ENCODE data around the gene GATA3. TPM values are rescaled to one million over a fixed set of nuclear protein-coding genes. Genes with fewer than 3 reads are reported as not detected.

Gene GATA3
- total RNA-seq, 1 donor from 2014 or later: 17.6 TPM

DNA sequence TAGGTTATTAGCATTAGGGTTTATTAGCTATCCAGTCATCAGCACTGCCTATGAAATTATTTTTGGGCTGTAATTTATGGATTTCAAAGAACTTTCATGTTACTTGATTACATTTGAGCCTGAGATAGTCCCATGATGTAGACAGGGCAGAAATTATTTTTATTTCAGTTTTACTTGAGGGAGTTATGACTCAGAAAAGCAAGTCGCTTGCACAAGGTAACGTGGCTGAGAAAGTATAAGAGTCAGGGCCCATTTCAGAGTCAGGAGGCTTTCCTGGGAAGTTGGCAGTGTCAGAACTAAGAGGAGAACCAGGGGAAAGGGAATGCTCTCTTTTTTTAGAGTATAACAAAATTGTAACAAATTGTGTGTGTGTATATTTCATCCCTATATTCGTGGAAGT lies 16.5 kb downstream of the GATA3 start:
- Histone ChIP-seq H3K79me2 (ENCODE audit: insufficient read depth, low read length) (no peaks in the 10 kb centered on the region), H3K36me3 (ENCODE audit: insufficient read depth, low read length) (no peaks in the 10 kb centered on the region), H4K20me1 (ENCODE audit: insufficient read depth, low read length) (no peaks in the 10 kb centered on the region), H3K27ac (ENCODE audit: low read depth, low read length) (peak overlapping the region; percentile 54), H3K4me3 (ENCODE audit: insufficient read depth, low read depth, low read length) (no peak overlapping the region), H2AFZ (ENCODE audit: low read depth, low read length) (no peak overlapping the region), H3K27me3 (ENCODE audit: insufficient read depth, low read length) (no peaks in the 10 kb centered on the region), H3K9ac (ENCODE audit: low read length) (no peak overlapping the region), H3K4me1 (ENCODE audit: insufficient read depth, low read length) (peaks cover 29% of the 10 kb centered on the region), H3K9me3 (ENCODE audit: insufficient read depth, low read depth, low read length) (no peaks in the 10 kb centered on the region), H3K4me2 (ENCODE audit: low read length) (peak overlapping the region; percentile 28)
- Mint-ChIP-seq H3K4me1 (ENCODE audit: low read depth, unreplicated experiment) (peaks cover 50% of the 10 kb centered on the region), H3K27me3 (ENCODE audit: low read depth, unreplicated experiment) (no peaks in the 10 kb centered on the region), H3K27ac (ENCODE audit: unreplicated experiment) (peak overlapping the region; percentile 97), H3K4me3 (ENCODE audit: unreplicated experiment) (no peak overlapping the region), H3K36me3 (ENCODE audit: low read depth, unreplicated experiment) (peaks cover 22% of the 10 kb centered on the region), H3K9me3 (ENCODE audit: unreplicated experiment) (peaks cover 2% of the 10 kb centered on the region)
- DNase-seq (ENCODE audit: low read depth): peak; percentile 66
- TF ChIP-seq EZH2 (IDR thresholded peaks at IDR 0.05; ENCODE audit: insufficient read depth, low read length) (no peak), CTCF (IDR thresholded peaks at IDR 0.05; ENCODE audit: insufficient read depth, low read depth, low read length) (no peak)
- FAIRE-seq: no peak

DNA sequence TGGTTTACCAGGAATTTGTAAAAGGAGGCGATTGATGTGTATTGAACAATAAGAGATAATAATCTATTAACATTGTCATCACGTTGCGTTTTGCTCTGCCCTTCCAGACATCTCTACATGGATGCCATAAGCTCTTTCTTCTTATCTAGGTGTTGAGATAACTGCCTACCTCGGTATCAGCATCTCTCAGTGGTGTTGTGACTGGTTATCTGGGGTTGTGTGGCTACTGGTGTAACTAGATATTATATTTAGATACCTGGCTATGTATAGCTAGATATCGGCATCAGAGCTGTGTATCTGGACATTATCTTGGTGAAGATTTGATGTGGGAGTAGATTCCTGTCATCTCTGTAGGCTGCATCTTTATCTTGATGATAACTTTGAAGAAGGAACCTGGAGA lies 17.2 kb downstream of the GATA3 start:
- DNase-seq (ENCODE audit: low read depth) (no peak), FAIRE-seq (no peak)
- Histone ChIP-seq H3K79me2 (ENCODE audit: insufficient read depth, low read length) (no peaks in the 10 kb centered on the region), H3K9ac (ENCODE audit: low read length) (no peak overlapping the region), H4K20me1 (ENCODE audit: insufficient read depth, low read length) (no peaks in the 10 kb centered on the region), H3K27ac (ENCODE audit: low read depth, low read length) (no peak overlapping the region), H2AFZ (ENCODE audit: low read depth, low read length) (no peak overlapping the region), H3K36me3 (ENCODE audit: insufficient read depth, low read length) (no peaks in the 10 kb centered on the region), H3K27me3 (ENCODE audit: insufficient read depth, low read length) (no peaks in the 10 kb centered on the region), H3K4me1 (ENCODE audit: insufficient read depth, low read length) (peaks cover 29% of the 10 kb centered on the region), H3K4me2 (ENCODE audit: low read length) (no peak overlapping the region), H3K4me3 (ENCODE audit: insufficient read depth, low read depth, low read length) (no peak overlapping the region), H3K9me3 (ENCODE audit: insufficient read depth, low read depth, low read length) (no peaks in the 10 kb centered on the region)
- Mint-ChIP-seq H3K9me3 (ENCODE audit: unreplicated experiment) (peaks cover 2% of the 10 kb centered on the region), H3K4me1 (ENCODE audit: low read depth, unreplicated experiment) (peaks cover 44% of the 10 kb centered on the region), H3K27me3 (ENCODE audit: low read depth, unreplicated experiment) (no peaks in the 10 kb centered on the region), H3K27ac (ENCODE audit: unreplicated experiment) (no peak overlapping the region), H3K36me3 (ENCODE audit: low read depth, unreplicated experiment) (peaks cover 22% of the 10 kb centered on the region), H3K4me3 (ENCODE audit: unreplicated experiment) (no peak overlapping the region)
- TF ChIP-seq CTCF (IDR thresholded peaks at IDR 0.05; ENCODE audit: insufficient read depth, low read depth, low read length) (no peak), EZH2 (IDR thresholded peaks at IDR 0.05; ENCODE audit: insufficient read depth, low read length) (no peak)

DNA sequence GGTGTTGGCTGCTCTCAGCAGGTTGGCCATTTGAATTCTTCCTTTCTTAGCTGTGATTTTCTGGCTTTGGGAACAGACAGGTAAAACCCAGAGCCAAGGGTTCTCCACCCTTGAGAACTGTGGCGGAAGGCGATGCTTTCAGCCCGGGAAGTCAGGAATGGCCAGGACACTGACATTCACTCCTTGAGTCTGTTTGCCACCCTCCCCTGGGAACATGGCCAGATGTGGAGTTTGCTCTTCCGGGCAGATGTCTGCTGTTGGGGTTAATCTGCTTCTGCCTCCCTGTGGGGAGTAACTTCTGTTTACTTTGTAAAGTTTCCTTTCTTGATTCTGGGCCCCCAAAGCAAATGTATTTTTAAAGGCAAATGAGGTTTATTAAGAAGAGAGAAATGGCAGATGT lies 17.7 kb downstream of the GATA3 start:
- H3K4me1 ChIP-seq (ENCODE audit: insufficient read depth, low read length): peaks cover 29% of the 10 kb centered on the region
- Mint-ChIP-seq H3K9me3 (ENCODE audit: unreplicated experiment) (peaks cover 2% of the 10 kb centered on the region), H3K4me3 (ENCODE audit: unreplicated experiment) (no peak overlapping the region), H3K27ac (ENCODE audit: unreplicated experiment) (no peak overlapping the region), H3K36me3 (ENCODE audit: low read depth, unreplicated experiment) (peaks cover 22% of the 10 kb centered on the region), H3K27me3 (ENCODE audit: low read depth, unreplicated experiment) (no peaks in the 10 kb centered on the region), H3K4me1 (ENCODE audit: low read depth, unreplicated experiment) (peaks cover 42% of the 10 kb centered on the region)
- no peaks in the 10 kb centered on the region for H3K36me3 ChIP-seq (ENCODE audit: insufficient read depth, low read length)
- no peaks in the 10 kb centered on the region for H3K9me3 ChIP-seq (ENCODE audit: insufficient read depth, low read depth, low read length)
- H4K20me1 ChIP-seq (ENCODE audit: insufficient read depth, low read length): no peaks in the 10 kb centered on the region
- no peak overlapping the region for H3K4me3 ChIP-seq (ENCODE audit: insufficient read depth, low read depth, low read length)
- H3K27ac ChIP-seq (ENCODE audit: low read depth, low read length): no peak overlapping the region
- no peak for FAIRE-seq
- H2AFZ ChIP-seq (ENCODE audit: low read depth, low read length): no peak overlapping the region
- no peak for DNase-seq (ENCODE audit: low read depth)
- no peaks in the 10 kb centered on the region for H3K27me3 ChIP-seq (ENCODE audit: insufficient read depth, low read length)
- no peaks in the 10 kb centered on the region for H3K79me2 ChIP-seq (ENCODE audit: insufficient read depth, low read length)
- no peak overlapping the region for H3K4me2 ChIP-seq (ENCODE audit: low read length)
- H3K9ac ChIP-seq (ENCODE audit: low read length): no peak overlapping the region
- TF ChIP-seq EZH2 (IDR thresholded peaks at IDR 0.05; ENCODE audit: insufficient read depth, low read length) (no peak), CTCF (IDR thresholded peaks at IDR 0.05; ENCODE audit: insufficient read depth, low read depth, low read length) (no peak)
